Measurements from ENCODE around the gene CRISP1. TPM values are rescaled to one million over a fixed set of nuclear protein-coding genes. Genes with fewer than 3 reads are reported as not detected.

The CRISP1 gene
- total and polyA plus RNA-seq, 2 of the 8 experiments (the other 6 are each of a cell fraction or from before 2014, with no cell fraction given): not detected

GRCh38 chr6:49905296-49905695 is 39.0 kb upstream of the CRISP1 start:
- H3K4me1 ChIP-seq (replicated peaks in 1 of 4; ENCODE audit: control insufficient read depth in 3 of 4, insufficient read depth in 4 of 4, low read length in 3 of 4): peaks cover 0 to 5% (median 0%) of the 10 kb centered on the region in 4 experiments; a peak in 2 of 7 replicates
- H2BK20ac ChIP-seq (ENCODE audit: low read length): no peak overlapping the region
- POLR2A ChIA-PET (ENCODE audit: partially characterized antibody): no interaction called here
- H3K27ac ChIP-seq (ENCODE audit: low read depth, low read length): no peak overlapping the region
- no peak overlapping the region for H2AFZ ChIP-seq (ENCODE audit: low read length)
- H3K9ac ChIP-seq (replicated peaks in 1 of 4; ENCODE audit: extremely low read depth in 1 of 4, low read depth in 3 of 4, low read length in 3 of 4): no peak overlapping the region
- H4K91ac ChIP-seq (replicated peaks; ENCODE audit: insufficient read length, low read length): no peak overlapping the region
- H2BK12ac ChIP-seq (ENCODE audit: low read depth, low read length): no peak overlapping the region
- no peaks in the 10 kb centered on the region for H3K23me2 ChIP-seq (ENCODE audit: low read depth, low read length)
- no peak overlapping the region for H3K56ac ChIP-seq (replicated peaks; ENCODE audit: insufficient read length, low read depth, low read length)
- H3K4ac ChIP-seq (replicated peaks; ENCODE audit: insufficient read length, low read depth, low read length): no peak overlapping the region
- no peak overlapping the region for H3K14ac ChIP-seq (ENCODE audit: insufficient read length)
- no peak overlapping the region for H3K4me2 ChIP-seq (ENCODE audit: insufficient read depth in 1 of 2, low read depth in 2 of 2, low read length in 2 of 2)
- DNase-seq (ENCODE audit: low read depth in 1 of 2, low spot score in 2 of 2): no peak
- H3K4me3 ChIP-seq (ENCODE audit: extremely low read depth in 1 of 4, insufficient read depth in 2 of 4, low read depth in 3 of 4, low read length in 4 of 4): no peak overlapping the region
- no peaks in the 10 kb centered on the region for H3K27me3 ChIP-seq (replicated peaks in 1 of 4; ENCODE audit: control insufficient read depth in 3 of 4, extremely low read depth in 1 of 4, insufficient read depth in 3 of 4, low read length in 3 of 4)
- no peak overlapping the region for H2BK5ac ChIP-seq (ENCODE audit: low read depth, low read length)
- no peak for FAIRE-seq
- H3K36me3 ChIP-seq (ENCODE audit: control insufficient read depth in 2 of 4, insufficient read depth in 4 of 4, low read length in 3 of 4): no peaks in the 10 kb centered on the region
- no peaks in the 10 kb centered on the region for H4K20me1 ChIP-seq (replicated peaks in 1 of 2; ENCODE audit: control insufficient read depth in 1 of 2, insufficient read depth in 2 of 2, low read length in 2 of 2)
- H3K18ac ChIP-seq (ENCODE audit: extremely low read depth, low read length): no peak overlapping the region
- no peak overlapping the region for H4K8ac ChIP-seq (ENCODE audit: extremely low read depth, insufficient read depth, low read length)
- CTCF ChIA-PET (ENCODE audit: partially characterized antibody): interaction anchor here (1.8 kb wide), 1 partner anchor 13 kb away, joined by 4 read pairs; no protein-coding TSS in a partner anchor
- 98% methylated on average over 2 of the region's 2 CpGs; no CpG with 5 or more reads in 1 of the 2 experiments for WGBS, 2 experiments (ENCODE audit: extremely low coverage in 1 of 2, insufficient coverage in 1 of 2, insufficient read length in 1 of 2, insufficient replicate concordance in 2 of 2, low coverage in 1 of 2, low lambda C conversion rate in 2 of 2, missing lambda C conversion rate in 1 of 2)
- H3K23ac ChIP-seq (ENCODE audit: insufficient read length): no peak overlapping the region
- H3K79me2 ChIP-seq (ENCODE audit: control insufficient read depth in 1 of 2, insufficient read depth in 2 of 2, low read length in 2 of 2): no peaks in the 10 kb centered on the region
- no peaks in the 10 kb centered on the region for H3K79me1 ChIP-seq (ENCODE audit: low read depth, low read length)
- no peak overlapping the region for H2AK5ac ChIP-seq (ENCODE audit: low read depth, low read length)
- no peak overlapping the region for H2BK120ac ChIP-seq (replicated peaks; ENCODE audit: low read depth, low read length)
- no peak overlapping the region for H4K5ac ChIP-seq (ENCODE audit: insufficient read length, low read depth, low read length)
- H2BK15ac ChIP-seq (ENCODE audit: low read length): no peak overlapping the region
- no peaks in the 10 kb centered on the region for H3K9me3 ChIP-seq (ENCODE audit: insufficient read depth in 2 of 2, low read depth in 1 of 2, low read length in 1 of 2)
- TF ChIP-seq SP1 (IDR thresholded peaks at IDR 0.05; ENCODE audit: low read depth, low read length) (no peak), KDM4A (IDR thresholded peaks at IDR 0.05; ENCODE audit: low read depth, low read length, severe bottlenecking) (no peak), MAX (IDR thresholded peaks at IDR 0.05) (no peak)

Data from H1 (cell line).